ENCODE results near the gene RHOB.
A peak's percentile ranks its signal among the peaks of the same experiment; 100 is the strongest.

DNA sequence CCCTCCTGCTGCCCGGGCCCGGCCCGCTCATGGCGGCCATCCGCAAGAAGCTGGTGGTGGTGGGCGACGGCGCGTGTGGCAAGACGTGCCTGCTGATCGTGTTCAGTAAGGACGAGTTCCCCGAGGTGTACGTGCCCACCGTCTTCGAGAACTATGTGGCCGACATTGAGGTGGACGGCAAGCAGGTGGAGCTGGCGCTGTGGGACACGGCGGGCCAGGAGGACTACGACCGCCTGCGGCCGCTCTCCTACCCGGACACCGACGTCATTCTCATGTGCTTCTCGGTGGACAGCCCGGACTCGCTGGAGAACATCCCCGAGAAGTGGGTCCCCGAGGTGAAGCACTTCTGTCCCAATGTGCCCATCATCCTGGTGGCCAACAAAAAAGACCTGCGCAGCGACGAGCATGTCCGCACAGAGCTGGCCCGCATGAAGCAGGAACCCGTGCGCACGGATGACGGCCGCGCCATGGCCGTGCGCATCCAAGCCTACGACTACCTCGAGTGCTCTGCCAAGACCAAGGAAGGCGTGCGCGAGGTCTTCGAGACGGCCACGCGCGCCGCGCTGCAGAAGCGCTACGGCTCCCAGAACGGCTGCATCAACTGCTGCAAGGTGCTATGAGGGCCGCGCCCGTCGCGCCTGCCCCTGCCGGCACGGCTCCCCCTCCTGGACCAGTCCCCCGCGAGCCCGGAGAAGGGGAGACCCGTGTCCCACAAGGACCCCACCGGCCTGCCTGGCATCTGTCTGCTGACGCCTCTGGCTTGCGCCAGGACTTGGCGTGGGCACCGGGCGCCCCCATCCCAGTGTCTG lies 767 bp downstream of the RHOB start:
- TF ChIP-seq, protein P1, sequence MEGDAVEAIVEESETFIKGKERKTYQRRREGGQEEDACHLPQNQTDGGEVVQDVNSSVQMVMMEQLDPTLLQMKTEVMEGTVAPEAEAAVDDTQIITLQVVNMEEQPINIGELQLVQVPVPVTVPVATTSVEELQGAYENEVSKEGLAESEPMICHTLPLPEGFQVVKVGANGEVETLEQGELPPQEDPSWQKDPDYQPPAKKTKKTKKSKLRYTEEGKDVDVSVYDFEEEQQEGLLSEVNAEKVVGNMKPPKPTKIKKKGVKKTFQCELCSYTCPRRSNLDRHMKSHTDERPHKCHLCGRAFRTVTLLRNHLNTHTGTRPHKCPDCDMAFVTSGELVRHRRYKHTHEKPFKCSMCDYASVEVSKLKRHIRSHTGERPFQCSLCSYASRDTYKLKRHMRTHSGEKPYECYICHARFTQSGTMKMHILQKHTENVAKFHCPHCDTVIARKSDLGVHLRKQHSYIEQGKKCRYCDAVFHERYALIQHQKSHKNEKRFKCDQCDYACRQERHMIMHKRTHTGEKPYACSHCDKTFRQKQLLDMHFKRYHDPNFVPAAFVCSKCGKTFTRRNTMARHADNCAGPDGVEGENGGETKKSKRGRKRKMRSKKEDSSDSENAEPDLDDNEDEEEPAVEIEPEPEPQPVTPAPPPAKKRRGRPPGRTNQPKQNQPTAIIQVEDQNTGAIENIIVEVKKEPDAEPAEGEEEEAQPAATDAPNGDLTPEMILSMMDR (IDR thresholded peaks at IDR 0.05), result no peak
- TF ChIP-seq EZH2 (IDR thresholded peaks at IDR 0.05), result peak; percentile 80
- TF ChIP-seq EZH2phosphoT487 (IDR thresholded peaks at IDR 0.05), result peak; percentile 77
